HEK293 (cell line): ENCODE results near the gene NRTN.

Source experiments
- GLIS1 ChIP-seq: fragments of 450-650 bp; formaldehyde crosslinking; IDR thresholded peaks from 2 replicates; pipeline ENCODE4 v1.5.1; 2016; ENCODE audit warnings: missing biosample characterization, missing genetic modification characterization
- HOXA7 ChIP-seq: sonication (generic); formaldehyde crosslinking; IDR thresholded peaks from 2 replicates; pipeline ENCODE4 v1.8.1; 2022; ENCODE audit warnings: missing genetic modification reagents, borderline replicate concordance
- KLF7 ChIP-seq: fragments of 450-650 bp; formaldehyde crosslinking; IDR thresholded peaks from 2 replicates; pipeline ENCODE4 v1.5.1; 2016; ENCODE audit warnings: missing biosample characterization, missing genetic modification characterization, borderline replicate concordance
- MYNN ChIP-seq: fragments of 450-650 bp; formaldehyde crosslinking; IDR thresholded peaks from 2 replicates; pipeline ENCODE4 v1.5.1; 2016; ENCODE audit warnings: missing biosample characterization, missing genetic modification characterization, borderline replicate concordance
- MZF1 ChIP-seq: fragments of 450-650 bp; formaldehyde crosslinking; IDR thresholded peaks from 2 replicates; pipeline ENCODE4 v1.5.1; 2017; ENCODE audit warnings: missing biosample characterization, missing genetic modification characterization, borderline replicate concordance
- ZBTB26 ChIP-seq: fragments of 450-650 bp; formaldehyde crosslinking; optimal IDR thresholded peaks from 2 replicates; pipeline ENCODE3; 2016; ENCODE audit warnings: missing biosample characterization, mild to moderate bottlenecking, missing genetic modification characterization
- ZBTB7A ChIP-seq: fragments of 450-650 bp; formaldehyde crosslinking; IDR thresholded peaks from 2 replicates; pipeline ENCODE4 v1.5.1; 2016; ENCODE audit warnings: low read depth, missing biosample characterization, missing genetic modification characterization
- ZBTB8A ChIP-seq: fragments of 450-650 bp; formaldehyde crosslinking; IDR thresholded peaks from 2 replicates; pipeline ENCODE4 v1.5.1; 2016; ENCODE audit warnings: missing biosample characterization, missing genetic modification characterization
- ZFHX2 ChIP-seq: fragments of 450-650 bp; formaldehyde crosslinking; conservative IDR thresholded peaks from 2 replicates; pipeline ENCODE4 v1.5.1; 2016; ENCODE audit warnings: missing biosample characterization, missing genetic modification characterization
- ZNF138 ChIP-seq: fragments of 450-650 bp; formaldehyde crosslinking; IDR thresholded peaks from 2 replicates; pipeline ENCODE4 v1.5.1; 2016; ENCODE audit warnings: missing biosample characterization, missing genetic modification characterization, borderline replicate concordance
- ZNF174 ChIP-seq: fragments of 450-650 bp; formaldehyde crosslinking; IDR thresholded peaks from 2 replicates; pipeline ENCODE4 v1.5.0; 2017; ENCODE audit warnings: missing biosample characterization, mild to moderate bottlenecking, missing genetic modification characterization
- ZNF23 ChIP-seq: fragments of 450-650 bp; formaldehyde crosslinking; IDR thresholded peaks from 2 replicates; pipeline ENCODE4 v1.5.1; 2016; ENCODE audit warnings: missing biosample characterization, missing genetic modification characterization, borderline replicate concordance
- ZNF37A ChIP-seq: fragments of 450-650 bp; IDR thresholded peaks from 2 replicates; pipeline ENCODE4 v1.5.1; 2018; ENCODE audit warnings: missing biosample characterization, missing genetic modification characterization
- ZNF423 ChIP-seq: fragments of 450-650 bp; formaldehyde crosslinking; IDR thresholded peaks from 2 replicates; pipeline ENCODE4 v1.5.1; 2016; ENCODE audit warnings: missing biosample characterization, missing genetic modification characterization
- ZNF501 ChIP-seq: fragments of 450-650 bp; formaldehyde crosslinking; IDR thresholded peaks from 2 replicates; pipeline ENCODE4 v1.5.1; 2016; ENCODE audit warnings: missing biosample characterization, missing genetic modification characterization
- ZNF518A ChIP-seq: fragments of 450-650 bp; formaldehyde crosslinking; conservative IDR thresholded peaks from 2 replicates; pipeline ENCODE4 v1.5.1; 2016; ENCODE audit warnings: low read depth, missing biosample characterization, missing genetic modification characterization
- ZNF521 ChIP-seq: fragments of 450-650 bp; formaldehyde crosslinking; IDR thresholded peaks from 2 replicates; pipeline ENCODE4 v1.5.1; 2017; ENCODE audit warnings: missing biosample characterization, mild to moderate bottlenecking, missing genetic modification characterization
- ZNF561 ChIP-seq: fragments of 450-650 bp; IDR thresholded peaks from 2 replicates; pipeline ENCODE4 v1.5.1; 2018; ENCODE audit warnings: missing biosample characterization, missing genetic modification characterization, borderline replicate concordance
- ZNF585B ChIP-seq: fragments of 450-650 bp; formaldehyde crosslinking; IDR thresholded peaks from 2 replicates; pipeline ENCODE4 v1.5.1; 2016; ENCODE audit warnings: missing biosample characterization, missing genetic modification characterization
- ZNF596 ChIP-seq: fragments of 450-650 bp; IDR thresholded peaks from 2 replicates; pipeline ENCODE4 v1.5.0; 2018; ENCODE audit warnings: missing biosample characterization, mild to moderate bottlenecking, missing genetic modification characterization, moderate library complexity
- ZNF600 ChIP-seq: fragments of 450-650 bp; formaldehyde crosslinking; IDR thresholded peaks from 2 replicates; pipeline ENCODE4 v1.5.1; 2016; ENCODE audit warnings: missing biosample characterization, missing genetic modification characterization
- ZNF658 ChIP-seq: fragments of 450-650 bp; formaldehyde crosslinking; IDR thresholded peaks from 2 replicates; pipeline ENCODE4; 2016; ENCODE audit warnings: missing biosample characterization, missing genetic modification characterization
- ZNF670 ChIP-seq: fragments of 450-650 bp; formaldehyde crosslinking; IDR thresholded peaks from 2 replicates; pipeline ENCODE4 v1.5.1; 2016; ENCODE audit warnings: missing biosample characterization, missing genetic modification characterization, low read depth
- ZNF707 ChIP-seq: fragments of 450-650 bp; formaldehyde crosslinking; IDR thresholded peaks from 2 replicates; pipeline ENCODE4 v1.5.1; 2016; ENCODE audit warnings: missing biosample characterization, missing genetic modification characterization
- ZNF791 ChIP-seq: fragments of 450-650 bp; formaldehyde crosslinking; IDR thresholded peaks from 2 replicates; pipeline ENCODE4 v1.5.1; 2016; ENCODE audit warnings: missing biosample characterization, missing genetic modification characterization
- ZSCAN23 ChIP-seq: fragments of 450-650 bp; formaldehyde crosslinking; IDR thresholded peaks from 2 replicates; pipeline ENCODE4 v1.5.1; 2016; ENCODE audit warnings: missing biosample characterization, missing genetic modification characterization
- ZSCAN30 ChIP-seq: fragments of 450-650 bp; IDR thresholded peaks from 2 replicates; pipeline ENCODE4 v1.5.1; 2018; ENCODE audit warnings: missing biosample characterization, mild to moderate bottlenecking, missing genetic modification characterization, moderate library complexity
- TF ChIP-seq, protein P1 (sequence below): fragments of 450-650 bp; formaldehyde crosslinking; IDR thresholded peaks from 2 replicates; pipeline ENCODE4 v1.5.1; 2017; ENCODE audit warnings: missing biosample characterization, missing genetic modification characterization
- TF ChIP-seq, protein P2 (sequence below): fragments of 450-650 bp; formaldehyde crosslinking; IDR thresholded peaks from 2 replicates; pipeline ENCODE4 v1.5.1; 2017; ENCODE audit warnings: missing biosample characterization, missing genetic modification characterization
- TF ChIP-seq, protein P3 (sequence below): IDR thresholded peaks from 2 replicates; pipeline ENCODE4 v1.6.1; 2011; ENCODE audit warnings: mild to moderate bottlenecking, low read depth, low read length, borderline replicate concordance

The NRTN gene

GRCh38 chr19:5803752-5804515 is 933 bp upstream of the NRTN start (continued):
- 0 out of 2 replicates have a peak, but pooled peaks have one; percentile 61 for TF ChIP-seq ZSCAN23 (tag by site-specific recombination)
- TF ChIP-seq ZNF174 (tag by site-specific recombination) = no peak
- TF ChIP-seq MZF1 (tag by site-specific recombination) = peak; percentile 72
- TF ChIP-seq ZNF585B (tag by site-specific recombination) = no peak
- peak; percentile 87 for TF ChIP-seq ZSCAN30
- peak; percentile 88 for TF ChIP-seq ZBTB26 (tag by site-specific recombination)
- TF ChIP-seq GLIS1 (tag by site-specific recombination) = peak; percentile 99
- no peak for TF ChIP-seq HOXA7 (CRISPR knock-in tag)
- TF ChIP-seq ZBTB8A (tag by site-specific recombination) = peak; percentile 78
- TF ChIP-seq MYNN = no peak
- peak; percentile 70; the same call in 1 of the 2 replicates for TF ChIP-seq KLF7 (tag by site-specific recombination)
- TF ChIP-seq ZNF521 (tag by site-specific recombination) = no peak
- no peak for TF ChIP-seq ZNF138 (tag by site-specific recombination)
- no peak for TF ChIP-seq ZNF658 (tag by site-specific recombination)
- TF ChIP-seq ZFHX2 (tag by site-specific recombination) = peak; percentile 74
- no peak for TF ChIP-seq ZNF791 (tag by site-specific recombination)
- TF ChIP-seq, protein P1, sequence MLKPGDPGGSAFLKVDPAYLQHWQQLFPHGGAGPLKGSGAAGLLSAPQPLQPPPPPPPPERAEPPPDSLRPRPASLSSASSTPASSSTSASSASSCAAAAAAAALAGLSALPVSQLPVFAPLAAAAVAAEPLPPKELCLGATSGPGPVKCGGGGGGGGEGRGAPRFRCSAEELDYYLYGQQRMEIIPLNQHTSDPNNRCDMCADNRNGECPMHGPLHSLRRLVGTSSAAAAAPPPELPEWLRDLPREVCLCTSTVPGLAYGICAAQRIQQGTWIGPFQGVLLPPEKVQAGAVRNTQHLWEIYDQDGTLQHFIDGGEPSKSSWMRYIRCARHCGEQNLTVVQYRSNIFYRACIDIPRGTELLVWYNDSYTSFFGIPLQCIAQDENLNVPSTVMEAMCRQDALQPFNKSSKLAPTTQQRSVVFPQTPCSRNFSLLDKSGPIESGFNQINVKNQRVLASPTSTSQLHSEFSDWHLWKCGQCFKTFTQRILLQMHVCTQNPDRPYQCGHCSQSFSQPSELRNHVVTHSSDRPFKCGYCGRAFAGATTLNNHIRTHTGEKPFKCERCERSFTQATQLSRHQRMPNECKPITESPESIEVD = no peak
- no peak; the same call in 1 of the 2 replicates for TF ChIP-seq ZNF37A (tag by site-specific recombination)
- TF ChIP-seq, protein P2, sequence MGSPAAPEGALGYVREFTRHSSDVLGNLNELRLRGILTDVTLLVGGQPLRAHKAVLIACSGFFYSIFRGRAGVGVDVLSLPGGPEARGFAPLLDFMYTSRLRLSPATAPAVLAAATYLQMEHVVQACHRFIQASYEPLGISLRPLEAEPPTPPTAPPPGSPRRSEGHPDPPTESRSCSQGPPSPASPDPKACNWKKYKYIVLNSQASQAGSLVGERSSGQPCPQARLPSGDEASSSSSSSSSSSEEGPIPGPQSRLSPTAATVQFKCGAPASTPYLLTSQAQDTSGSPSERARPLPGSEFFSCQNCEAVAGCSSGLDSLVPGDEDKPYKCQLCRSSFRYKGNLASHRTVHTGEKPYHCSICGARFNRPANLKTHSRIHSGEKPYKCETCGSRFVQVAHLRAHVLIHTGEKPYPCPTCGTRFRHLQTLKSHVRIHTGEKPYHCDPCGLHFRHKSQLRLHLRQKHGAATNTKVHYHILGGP (tag by site-specific recombination) = no peak
- peak; percentile 88 for TF ChIP-seq ZBTB7A
- TF ChIP-seq ZNF23 (tag by site-specific recombination) = no peak
- 0 out of 2 replicates have a peak, but pooled peaks have one; percentile 8 for TF ChIP-seq ZNF596 (tag by site-specific recombination)
- TF ChIP-seq ZNF518A (tag by site-specific recombination) = no peak
- peak; percentile 74; the same call in 1 of the 2 replicates for TF ChIP-seq ZNF501 (tag by site-specific recombination)
- TF ChIP-seq ZNF707 = no peak
- TF ChIP-seq ZNF600 (tag by site-specific recombination) = peak; percentile 84; the same call in 1 of the 2 replicates
- TF ChIP-seq, protein P3, sequence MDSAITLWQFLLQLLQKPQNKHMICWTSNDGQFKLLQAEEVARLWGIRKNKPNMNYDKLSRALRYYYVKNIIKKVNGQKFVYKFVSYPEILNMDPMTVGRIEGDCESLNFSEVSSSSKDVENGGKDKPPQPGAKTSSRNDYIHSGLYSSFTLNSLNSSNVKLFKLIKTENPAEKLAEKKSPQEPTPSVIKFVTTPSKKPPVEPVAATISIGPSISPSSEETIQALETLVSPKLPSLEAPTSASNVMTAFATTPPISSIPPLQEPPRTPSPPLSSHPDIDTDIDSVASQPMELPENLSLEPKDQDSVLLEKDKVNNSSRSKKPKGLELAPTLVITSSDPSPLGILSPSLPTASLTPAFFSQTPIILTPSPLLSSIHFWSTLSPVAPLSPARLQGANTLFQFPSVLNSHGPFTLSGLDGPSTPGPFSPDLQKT = no peak
- peak; percentile 63; the same call in 1 of the 2 replicates for TF ChIP-seq ZNF423 (tag by site-specific recombination)
- TF ChIP-seq ZNF670 (tag by site-specific recombination) = no peak
- peak; percentile 100 for TF ChIP-seq ZNF561
